ENCODE results near the gene SUSD6. TPM values are rescaled to one million over a fixed set of nuclear protein-coding genes. Genes with fewer than 3 reads are reported as not detected.

The SUSD6 gene
- total RNA-seq, 1 donor from 2014 or later: 13.7 TPM

DNA sequence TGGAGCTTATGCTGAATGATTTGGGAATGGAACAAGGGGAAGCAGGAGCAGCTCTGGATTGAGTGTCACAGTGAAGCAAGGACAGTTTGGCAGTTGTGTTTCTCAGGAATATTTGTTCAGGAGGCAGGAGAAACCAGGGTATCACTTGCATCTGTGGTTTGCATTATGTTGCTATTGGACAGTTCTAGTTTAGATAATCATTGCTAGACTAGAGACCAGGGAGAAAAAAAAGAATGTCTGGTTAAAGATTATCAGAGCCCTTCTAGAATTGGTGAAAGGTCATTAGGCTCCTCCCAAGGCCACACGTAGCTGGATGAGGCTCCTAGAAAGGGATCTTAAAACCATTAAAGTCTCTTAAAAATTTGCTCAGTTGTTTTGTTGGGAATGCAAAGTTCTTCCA, 138.6 kb downstream of the SUSD6 start:
- Mint-ChIP-seq H3K27ac (ENCODE audit: unreplicated experiment) (no peak overlapping the region), H3K4me3 (no peak overlapping the region), H3K36me3 (ENCODE audit: low read depth) (no peaks in the 10 kb centered on the region), H3K27me3 (ENCODE audit: low read depth) (peaks cover 2% of the 10 kb centered on the region), H3K4me1 (no peaks in the 10 kb centered on the region), H3K9me3 (peaks cover 2% of the 10 kb centered on the region)
- TF ChIP-seq CTCF (conservative IDR thresholded peaks at IDR 0.05): no peak
- DNase-seq (ENCODE audit: low read depth, low spot score): no peak

- Mint-ChIP-seq H3K9me3 (peaks cover 2% of the 10 kb centered on the region), H3K4me3 (no peak overlapping the region), H3K27ac (ENCODE audit: unreplicated experiment) (no peak overlapping the region), H3K27me3 (ENCODE audit: low read depth) (peaks cover 2% of the 10 kb centered on the region), H3K4me1 (no peaks in the 10 kb centered on the region), H3K36me3 (ENCODE audit: low read depth) (no peaks in the 10 kb centered on the region)
- DNase-seq (ENCODE audit: low read depth, low spot score): no peak
- TF ChIP-seq CTCF (conservative IDR thresholded peaks at IDR 0.05): no peak
These were observed 139.1 kb downstream of the SUSD6 start for GRCh38 chr14:69750495-69750894.

DNA sequence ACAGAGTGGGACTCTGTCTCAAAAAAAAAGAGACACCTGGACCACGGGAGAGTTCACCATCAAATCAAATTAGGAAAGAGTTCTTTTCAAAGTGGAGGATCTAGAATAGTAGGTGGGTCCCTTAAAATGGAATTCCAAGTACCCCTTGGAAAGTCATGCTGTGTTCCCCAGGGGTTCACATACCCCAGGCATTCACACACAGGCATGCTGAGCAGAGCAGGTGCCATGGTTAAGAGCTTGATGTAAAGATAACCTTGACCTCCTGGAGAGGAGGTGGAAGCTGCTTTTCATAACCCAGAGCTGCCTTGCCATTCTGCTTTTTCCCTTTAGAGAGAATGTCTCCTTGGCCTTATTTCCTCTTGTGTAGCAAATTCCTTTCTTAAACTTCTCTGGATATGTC, 141.4 kb downstream of the SUSD6 start:
- no peak overlapping the region for H3K4me3 Mint-ChIP-seq
- H3K27me3 Mint-ChIP-seq (ENCODE audit: low read depth): peaks cover 2% of the 10 kb centered on the region
- DNase-seq (ENCODE audit: low read depth, low spot score): no peak
- no peak for TF ChIP-seq CTCF (conservative IDR thresholded peaks at IDR 0.05)
- peaks cover 2% of the 10 kb centered on the region for H3K9me3 Mint-ChIP-seq
- H3K4me1 Mint-ChIP-seq: no peaks in the 10 kb centered on the region
- H3K27ac Mint-ChIP-seq (ENCODE audit: unreplicated experiment): no peak overlapping the region
- H3K36me3 Mint-ChIP-seq (ENCODE audit: low read depth): no peaks in the 10 kb centered on the region

GRCh38 chr14:69753860-69754259, 142.5 kb downstream of the SUSD6 start:
- no peak for TF ChIP-seq CTCF (conservative IDR thresholded peaks at IDR 0.05)
- Mint-ChIP-seq H3K9me3 (peaks cover 2% of the 10 kb centered on the region), H3K27me3 (ENCODE audit: low read depth) (peaks cover 2% of the 10 kb centered on the region), H3K4me3 (no peak overlapping the region), H3K4me1 (no peaks in the 10 kb centered on the region), H3K27ac (ENCODE audit: unreplicated experiment) (no peak overlapping the region), H3K36me3 (ENCODE audit: low read depth) (no peaks in the 10 kb centered on the region)
- no peak for DNase-seq (ENCODE audit: low read depth, low spot score)

GRCh38 chr14:69754487-69754886, 143.1 kb downstream of the SUSD6 start:
- Mint-ChIP-seq H3K4me1 (no peaks in the 10 kb centered on the region), H3K4me3 (no peak overlapping the region), H3K27me3 (ENCODE audit: low read depth) (peaks cover 2% of the 10 kb centered on the region), H3K9me3 (no peaks in the 10 kb centered on the region), H3K36me3 (ENCODE audit: low read depth) (no peaks in the 10 kb centered on the region), H3K27ac (ENCODE audit: unreplicated experiment) (no peak overlapping the region)
- TF ChIP-seq CTCF (conservative IDR thresholded peaks at IDR 0.05): no peak
- DNase-seq (ENCODE audit: low read depth, low spot score): no peak

GRCh38 chr14:69755296-69755695, 143.9 kb downstream of the SUSD6 start:
- Mint-ChIP-seq H3K27ac (ENCODE audit: unreplicated experiment) (no peak overlapping the region), H3K27me3 (ENCODE audit: low read depth) (peaks cover 2% of the 10 kb centered on the region), H3K9me3 (no peaks in the 10 kb centered on the region), H3K4me3 (no peak overlapping the region), H3K36me3 (ENCODE audit: low read depth) (no peaks in the 10 kb centered on the region), H3K4me1 (no peaks in the 10 kb centered on the region)
- TF ChIP-seq CTCF (conservative IDR thresholded peaks at IDR 0.05): no peak
- DNase-seq (ENCODE audit: low read depth, low spot score): no peak

Measured in neural crest cell (in vitro differentiated cells).